HEK293 (cell line): ENCODE measurements around the gene TMEM181.

Experiments used
- MYNN ChIP-seq: fragments of 450-650 bp; formaldehyde crosslinking; IDR thresholded peaks from 2 replicates; pipeline ENCODE4 v1.5.1; 2016; ENCODE audit warnings: missing biosample characterization, missing genetic modification characterization, borderline replicate concordance
- TF ChIP-seq, protein P1 (sequence below): fragments of 450-650 bp; formaldehyde crosslinking; IDR thresholded peaks from 2 replicates; pipeline ENCODE4 v1.5.1; 2016; ENCODE audit warnings: missing biosample characterization, missing genetic modification characterization
- TF ChIP-seq, protein P2 (sequence below): fragments of 450-650 bp; IDR thresholded peaks from 2 replicates; pipeline ENCODE4 v1.5.1; 2018; ENCODE audit warnings: missing biosample characterization, mild to moderate bottlenecking, missing genetic modification characterization

DNA sequence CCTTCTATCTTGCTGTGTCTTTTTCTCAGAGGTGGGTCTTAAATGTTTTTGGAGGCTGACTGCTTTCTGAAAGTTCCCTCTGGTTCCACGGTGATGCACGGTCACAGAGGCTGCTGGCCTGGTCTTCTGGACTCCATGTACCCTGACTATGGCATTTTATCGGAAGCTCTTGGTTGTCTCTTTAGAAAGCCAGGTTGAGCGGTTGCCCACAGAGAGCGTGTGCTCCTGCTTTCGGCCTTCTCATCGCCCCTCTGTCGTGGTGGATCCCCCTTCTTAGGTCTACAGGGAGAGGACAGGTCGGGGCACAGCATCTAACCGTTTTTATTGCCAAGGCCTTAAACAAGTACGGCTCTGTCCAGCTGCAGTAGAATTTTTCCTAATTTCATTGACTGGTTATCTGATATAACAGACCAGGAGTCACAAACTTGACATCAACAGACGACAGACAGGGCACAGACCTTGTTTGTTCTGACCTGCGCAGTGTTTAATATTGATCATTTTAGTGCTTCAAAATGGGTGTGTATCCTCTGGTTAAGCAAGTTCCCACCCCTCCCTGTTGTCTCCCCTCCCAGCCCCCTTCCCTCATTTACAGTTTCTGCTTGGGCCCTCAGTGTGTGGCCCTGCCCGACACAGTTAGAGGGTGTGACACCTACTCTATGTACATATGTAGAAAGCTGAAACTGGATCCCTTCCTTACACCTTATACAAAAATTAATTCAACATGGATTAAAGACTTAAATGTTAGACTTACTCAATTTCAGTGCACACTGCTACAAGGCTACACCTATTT lies 114.6 kb downstream of the TMEM181 start:
- TF ChIP-seq, protein P1, sequence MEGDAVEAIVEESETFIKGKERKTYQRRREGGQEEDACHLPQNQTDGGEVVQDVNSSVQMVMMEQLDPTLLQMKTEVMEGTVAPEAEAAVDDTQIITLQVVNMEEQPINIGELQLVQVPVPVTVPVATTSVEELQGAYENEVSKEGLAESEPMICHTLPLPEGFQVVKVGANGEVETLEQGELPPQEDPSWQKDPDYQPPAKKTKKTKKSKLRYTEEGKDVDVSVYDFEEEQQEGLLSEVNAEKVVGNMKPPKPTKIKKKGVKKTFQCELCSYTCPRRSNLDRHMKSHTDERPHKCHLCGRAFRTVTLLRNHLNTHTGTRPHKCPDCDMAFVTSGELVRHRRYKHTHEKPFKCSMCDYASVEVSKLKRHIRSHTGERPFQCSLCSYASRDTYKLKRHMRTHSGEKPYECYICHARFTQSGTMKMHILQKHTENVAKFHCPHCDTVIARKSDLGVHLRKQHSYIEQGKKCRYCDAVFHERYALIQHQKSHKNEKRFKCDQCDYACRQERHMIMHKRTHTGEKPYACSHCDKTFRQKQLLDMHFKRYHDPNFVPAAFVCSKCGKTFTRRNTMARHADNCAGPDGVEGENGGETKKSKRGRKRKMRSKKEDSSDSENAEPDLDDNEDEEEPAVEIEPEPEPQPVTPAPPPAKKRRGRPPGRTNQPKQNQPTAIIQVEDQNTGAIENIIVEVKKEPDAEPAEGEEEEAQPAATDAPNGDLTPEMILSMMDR (tag by site-specific recombination): no peak
- TF ChIP-seq MYNN (tag by site-specific recombination): no peak
- TF ChIP-seq, protein P2, sequence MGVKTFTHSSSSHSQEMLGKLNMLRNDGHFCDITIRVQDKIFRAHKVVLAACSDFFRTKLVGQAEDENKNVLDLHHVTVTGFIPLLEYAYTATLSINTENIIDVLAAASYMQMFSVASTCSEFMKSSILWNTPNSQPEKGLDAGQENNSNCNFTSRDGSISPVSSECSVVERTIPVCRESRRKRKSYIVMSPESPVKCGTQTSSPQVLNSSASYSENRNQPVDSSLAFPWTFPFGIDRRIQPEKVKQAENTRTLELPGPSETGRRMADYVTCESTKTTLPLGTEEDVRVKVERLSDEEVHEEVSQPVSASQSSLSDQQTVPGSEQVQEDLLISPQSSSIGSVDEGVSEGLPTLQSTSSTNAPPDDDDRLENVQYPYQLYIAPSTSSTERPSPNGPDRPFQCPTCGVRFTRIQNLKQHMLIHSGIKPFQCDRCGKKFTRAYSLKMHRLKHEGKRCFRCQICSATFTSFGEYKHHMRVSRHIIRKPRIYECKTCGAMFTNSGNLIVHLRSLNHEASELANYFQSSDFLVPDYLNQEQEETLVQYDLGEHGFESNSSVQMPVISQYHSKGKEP (tag by site-specific recombination): no peak
